ENCODE data around the gene ELP2.
"Not testable (repeated sequence)": the region's sequence is repeated elsewhere in the genome, so short reads cannot be mapped to it uniquely, and the experiment has no call there.

Gene ELP2

GRCh38 chr18:36160959-36161371 is 31.3 kb downstream of the ELP2 start:
- DNase-seq: no peak

GRCh38 chr18:36162981-36163380 is 33.3 kb downstream of the ELP2 start:
- no peak for DNase-seq

- DNase-seq: no peak
Measured at GRCh38 chr18:36167692-36168218, 38.1 kb downstream of the ELP2 start.

- not testable (repeated sequence) for DNase-seq
Measured at GRCh38 chr18:36168296-36168695, 38.6 kb downstream of the ELP2 start.

GRCh38 chr18:36169938-36170337 is 40.2 kb downstream of the ELP2 start:
- no peak for DNase-seq

DNA sequence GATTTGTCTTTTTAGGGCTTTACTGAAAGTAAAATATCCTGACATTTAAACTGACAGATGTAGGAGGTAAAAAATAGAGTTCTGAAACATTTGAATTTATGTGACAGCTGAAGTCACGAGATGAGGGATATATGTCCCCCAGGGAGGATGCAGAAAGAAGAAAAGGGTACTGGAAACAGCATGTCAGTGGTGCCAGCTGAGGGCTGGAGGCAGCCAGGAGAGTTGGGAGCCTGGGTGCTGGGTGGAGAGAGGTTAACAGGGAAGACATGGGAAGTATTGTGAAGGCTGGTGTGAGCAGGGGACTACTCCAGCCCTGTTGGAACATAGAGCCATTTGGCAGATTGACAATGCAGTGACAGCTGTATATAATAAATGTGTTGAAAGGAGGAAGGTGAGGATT is 45.8 kb downstream of the ELP2 start:
- no peak for DNase-seq

DNA sequence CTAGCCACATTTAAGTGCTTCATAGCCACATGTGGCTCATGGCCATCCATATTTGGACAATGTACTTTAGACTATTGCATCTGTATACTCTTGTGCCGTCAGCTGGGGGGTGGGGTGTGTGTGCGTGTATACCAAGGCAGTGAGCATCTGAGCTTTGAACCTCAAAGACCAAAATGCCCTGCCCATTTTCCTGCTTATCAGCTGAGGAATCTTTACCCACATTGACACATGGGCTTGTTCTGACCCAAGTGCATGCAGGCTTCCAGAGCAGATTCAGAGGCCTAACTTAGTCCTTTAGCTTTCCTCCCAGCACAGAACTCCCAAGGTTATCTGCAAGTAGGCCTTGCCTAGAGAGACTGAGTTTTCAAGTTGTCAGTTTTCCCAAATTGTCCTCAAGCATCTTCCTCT is 46.5 kb downstream of the ELP2 start:
- DNase-seq: no peak

DNA sequence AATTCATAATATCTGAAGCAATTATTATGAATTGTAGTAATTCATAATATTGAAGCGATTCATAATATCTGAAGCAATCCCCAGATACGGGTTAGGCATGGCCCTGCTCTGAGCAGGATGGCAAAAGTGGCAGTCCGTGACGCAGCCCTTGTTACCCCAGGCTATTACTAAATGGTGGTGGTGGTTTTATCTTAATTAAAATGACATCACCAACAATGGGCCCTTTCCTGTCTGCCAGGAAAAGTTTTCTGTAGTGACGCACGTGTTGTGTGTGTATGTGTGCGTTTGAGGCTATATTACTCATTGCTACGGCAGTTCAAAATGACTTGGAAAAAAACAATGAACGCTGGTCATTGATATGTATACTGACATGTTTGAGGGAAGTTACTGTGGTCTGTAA is 47.0 kb downstream of the ELP2 start:
- no peak for DNase-seq

GRCh38 chr18:36177913-36178312 is 48.2 kb downstream of the ELP2 start:
- DNase-seq: no peak

GRCh38 chr18:36179562-36180355 is 50.1 kb downstream of the ELP2 start:
- DNase-seq: peak; percentile 46

DNA sequence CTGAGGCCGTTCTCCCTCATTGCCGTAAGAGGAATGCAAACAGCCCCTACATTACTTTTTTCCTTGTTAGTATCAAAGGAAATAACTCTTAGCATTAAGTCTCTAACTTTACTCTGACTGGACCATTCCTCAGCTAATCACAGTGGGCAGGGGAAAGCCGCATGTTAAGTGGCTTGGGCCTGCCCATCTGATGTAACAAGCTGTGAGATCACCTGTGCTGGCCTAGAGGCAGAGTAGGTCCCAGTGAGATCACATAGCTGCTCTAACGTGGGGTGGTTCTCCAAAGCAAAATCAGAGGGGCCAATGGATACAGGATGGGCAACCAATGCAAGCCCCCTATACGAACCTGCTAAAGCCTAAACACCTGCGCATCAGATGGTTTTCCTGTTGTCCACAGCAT is 51.7 kb downstream of the ELP2 start:
- DNase-seq: no peak

- DNase-seq: no peak
Measured at GRCh38 chr18:36181898-36182506, 52.3 kb downstream of the ELP2 start.

DNA sequence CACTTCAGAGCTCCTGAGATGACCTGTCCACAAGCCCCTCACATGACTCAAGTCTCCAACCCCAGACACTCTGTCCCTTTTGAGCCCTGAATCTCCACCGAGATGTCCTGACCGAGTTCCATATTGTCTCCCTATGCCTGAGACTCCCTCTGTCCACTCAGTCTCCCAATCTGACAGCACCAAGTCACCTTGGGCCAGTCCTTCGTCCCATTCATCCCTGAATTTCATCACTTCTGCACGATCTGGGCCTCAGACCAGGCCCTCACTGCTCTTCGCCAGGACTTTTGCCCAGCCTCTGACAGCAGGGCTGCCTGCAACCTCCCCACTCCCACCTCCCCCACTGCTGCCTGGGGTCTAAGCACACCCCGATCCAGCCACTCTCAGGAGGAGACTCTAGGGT is 53.3 kb downstream of the ELP2 start:
- no peak for DNase-seq

DNA sequence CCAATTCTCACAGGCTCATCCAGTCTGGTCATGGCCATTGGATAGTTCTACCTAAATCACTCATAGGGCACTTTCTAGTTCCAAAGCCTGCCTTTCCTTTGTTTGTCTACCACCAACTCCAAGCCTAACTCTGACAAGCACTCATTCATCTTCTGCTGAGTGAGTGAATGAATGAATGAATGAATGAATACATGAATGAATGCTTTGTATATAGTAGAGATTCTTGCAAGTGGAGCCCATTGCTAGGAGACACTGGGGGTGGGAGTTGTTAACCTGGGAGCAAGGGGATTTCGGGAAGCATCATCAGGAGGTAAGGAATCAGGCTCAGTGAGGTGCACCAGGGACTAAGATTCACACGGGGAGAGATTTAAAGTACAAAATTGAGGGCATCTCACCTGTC is 54.3 kb downstream of the ELP2 start:
- no peak for DNase-seq

DNA sequence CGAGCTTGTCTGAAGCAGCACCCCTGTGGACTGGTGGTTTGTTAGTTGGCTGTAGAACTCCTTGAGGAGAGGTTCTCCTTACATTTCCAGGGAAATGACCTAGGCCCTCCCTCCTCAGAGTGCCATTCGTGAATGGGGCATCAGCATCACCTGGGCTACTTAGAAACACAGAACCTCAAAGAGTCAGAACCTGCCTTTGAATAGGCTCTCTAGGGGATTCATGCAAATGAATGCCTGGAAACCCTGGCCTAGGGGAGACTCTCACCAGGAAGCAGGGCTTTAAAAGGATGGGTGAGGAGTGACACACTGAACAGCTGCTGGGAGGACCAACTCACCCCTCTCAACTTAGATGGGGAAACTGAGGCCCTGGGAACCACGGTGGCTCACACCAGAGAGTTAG is 55.5 kb downstream of the ELP2 start:
- no peak for DNase-seq

GRCh38 chr18:36185901-36186460 is 56.3 kb downstream of the ELP2 start:
- no peak for DNase-seq

DNA sequence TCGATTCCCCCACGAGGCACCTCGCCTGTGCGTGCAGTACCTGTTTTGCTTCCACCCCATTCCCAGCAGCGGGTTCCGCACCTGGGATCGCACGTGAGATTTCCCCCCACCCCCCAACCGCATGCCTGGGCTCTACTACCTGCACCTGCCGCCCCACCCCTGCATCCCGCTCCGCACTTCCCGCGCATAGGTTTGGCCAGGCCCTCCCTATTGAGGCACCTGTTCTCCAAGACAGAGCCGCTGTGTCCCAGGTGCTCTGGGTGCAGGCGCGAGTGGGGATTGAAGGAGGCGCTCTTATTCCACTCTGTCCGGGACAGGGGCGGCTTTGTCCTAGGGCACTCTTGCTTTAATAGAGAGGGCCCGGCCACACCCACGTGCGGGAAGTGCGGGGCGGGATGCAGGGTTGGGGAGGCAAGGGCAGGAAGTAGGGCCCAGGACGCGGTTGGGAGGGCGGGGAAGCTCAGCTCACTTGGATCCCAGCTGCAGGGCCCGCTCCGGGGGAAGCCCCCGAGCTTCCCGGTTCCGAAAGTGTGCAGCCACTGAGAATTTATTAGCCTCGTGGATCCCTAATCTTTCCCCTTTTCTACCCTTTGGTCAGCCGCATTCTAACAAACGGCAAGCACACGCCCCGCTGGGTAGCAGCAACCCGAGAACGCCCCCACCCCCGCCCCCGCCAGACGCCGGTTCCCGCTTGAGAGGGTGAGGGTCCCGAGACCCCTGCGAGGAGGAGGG is 56.9 kb downstream of the ELP2 start:
- peak; percentile 3 for DNase-seq

DNA sequence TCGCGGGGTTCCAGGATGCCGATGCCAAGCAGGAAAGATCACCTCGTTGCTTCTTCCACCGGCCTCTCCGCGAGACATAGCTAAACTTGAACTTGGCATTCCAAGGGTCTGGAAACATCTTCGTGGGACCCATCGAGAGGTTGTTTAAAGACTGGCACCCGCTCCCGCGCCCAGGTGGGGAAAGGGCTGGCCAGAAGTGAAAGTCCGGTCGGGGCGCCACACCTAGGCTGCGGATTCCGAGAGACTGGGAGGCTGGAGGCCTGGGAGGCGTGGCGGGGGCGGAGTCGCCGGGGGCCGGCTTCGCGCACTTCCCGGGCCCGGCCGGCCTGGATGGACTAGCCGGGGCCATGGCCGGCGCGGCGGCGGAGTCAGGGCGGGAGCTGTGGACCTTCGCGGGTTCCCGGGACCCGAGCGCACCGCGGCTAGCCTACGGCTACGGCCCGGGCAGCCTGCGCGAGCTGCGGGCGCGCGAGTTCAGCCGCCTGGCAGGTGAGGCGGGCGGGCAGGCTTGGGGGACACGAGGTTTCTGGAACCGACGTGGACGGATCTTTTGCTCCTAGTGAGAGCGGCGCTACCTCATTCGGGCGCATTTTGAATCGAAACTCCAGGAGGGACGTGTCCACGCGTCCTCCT is 57.6 kb downstream of the ELP2 start, which contains the start of gene MOCOS:
TSS of gene MOCOS (plus strand) at position 305 of the 633 bp plus-strand sequence. CDS start at position 348, 43 bp downstream.
- DNase-seq: peak; percentile 58

DNA sequence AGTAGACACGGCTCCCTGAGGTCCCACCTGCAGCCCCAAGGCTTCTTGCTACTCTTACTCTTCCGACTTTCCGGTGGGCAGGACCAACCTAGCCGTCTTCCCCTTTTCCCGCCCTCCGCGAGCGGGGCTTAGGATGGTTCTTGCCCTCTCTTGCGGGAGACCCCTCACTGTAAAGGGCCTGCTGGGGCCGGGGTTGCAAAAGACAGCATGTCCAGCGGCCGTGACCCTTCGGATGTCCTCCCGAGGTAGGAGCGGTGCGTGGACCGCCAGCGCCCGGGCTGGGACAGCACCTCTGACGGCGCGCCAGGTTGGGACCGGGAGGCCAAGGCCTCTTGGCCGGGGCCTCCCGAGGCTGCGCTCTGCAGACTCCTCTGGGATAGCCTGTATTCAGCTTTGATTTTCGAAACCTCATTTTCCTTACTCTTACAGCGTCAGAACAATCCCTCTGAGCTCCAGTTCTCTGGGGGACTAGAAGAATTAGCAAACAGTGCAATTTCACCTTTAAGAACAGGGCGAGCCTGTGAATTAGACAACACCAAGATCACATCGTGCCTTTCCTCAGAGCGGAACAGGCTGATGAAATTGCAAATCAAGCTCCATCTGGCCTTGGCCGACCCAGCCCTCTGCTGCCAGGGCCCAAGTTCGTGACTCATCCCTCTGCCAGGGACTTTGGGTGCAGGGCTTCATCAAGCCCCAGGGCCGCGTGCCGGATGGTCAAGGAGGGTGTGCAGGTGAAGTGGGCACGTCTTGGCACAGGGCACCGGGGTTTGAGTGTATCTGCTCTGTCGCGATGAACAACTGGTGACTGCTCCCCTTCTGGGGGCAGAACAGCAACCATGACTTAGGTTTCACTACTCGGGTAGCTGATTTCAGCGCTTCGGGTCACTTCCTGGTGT is 58.4 kb downstream of the ELP2 start:
- no peak for DNase-seq

DNA sequence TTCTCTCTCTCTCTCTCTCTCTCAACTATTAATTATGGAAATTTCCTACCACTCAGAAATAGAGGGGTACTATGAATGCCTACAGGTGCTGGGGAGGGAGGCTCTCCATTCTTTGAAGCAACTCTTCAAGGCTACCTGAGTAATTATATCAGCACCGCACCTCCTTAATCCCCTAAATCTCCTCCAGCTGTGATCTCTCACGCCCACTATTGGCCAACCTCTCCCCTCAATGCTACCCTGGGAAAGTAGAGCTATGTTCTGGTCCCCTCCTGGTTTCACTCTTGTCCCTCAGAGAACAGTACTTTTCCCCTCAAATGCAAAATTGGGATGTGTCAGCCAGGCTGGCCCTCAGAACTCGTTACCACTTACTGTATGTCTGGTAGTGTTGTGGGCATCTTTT is 59.2 kb downstream of the ELP2 start:
- DNase-seq: no peak

DNA sequence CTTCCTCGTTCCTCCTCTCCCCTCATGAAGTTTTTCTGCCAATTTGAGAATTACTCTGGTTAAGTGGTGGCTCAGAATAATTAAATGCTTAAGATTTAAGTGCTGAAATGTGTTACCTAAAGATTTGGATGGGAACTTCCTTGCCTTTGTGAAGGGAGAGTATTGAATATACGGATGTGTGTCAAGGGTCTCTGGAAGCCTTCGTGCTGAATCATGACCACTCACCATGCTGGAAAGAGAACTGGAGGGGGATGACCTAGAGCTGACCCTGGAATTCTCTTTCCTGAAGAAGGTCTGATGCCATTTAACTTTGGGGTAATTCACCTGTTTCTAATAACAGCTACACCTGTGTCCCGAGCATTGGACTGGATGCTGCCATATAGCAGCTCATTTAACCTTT is 59.8 kb downstream of the ELP2 start:
- DNase-seq: no peak

- DNase-seq: no peak
Measured at GRCh38 chr18:36191286-36191685, 61.6 kb downstream of the ELP2 start.
